KMS-11 (cell line): Measurements from ENCODE around the gene SLC9A9.

ENCODE experiments used
- H2AFZ ChIP-seq: fragments of 200-600 bp; sonication (generic); 2 replicates; pipeline ENCODE4 v1.6.1; 2016; ENCODE audit warnings: antibody characterized with exemption, mixed run types, low read depth
- H3K27ac ChIP-seq: fragments of 200-600 bp; sonication (generic); 2 replicates; pipeline ENCODE4 v1.6.1; 2016; ENCODE audit warnings: mild to moderate bottlenecking, mixed run types
- H3K27me3 ChIP-seq: fragments of 200-600 bp; sonication (generic); 2 replicates; pipeline ENCODE4 v1.6.1; 2017; ENCODE audit warnings: mild to moderate bottlenecking, low read depth, mixed run types, moderate library complexity; ENCODE audit not compliant: insufficient read depth
- H3K36me3 ChIP-seq: fragments of 200-600 bp; sonication (generic); 2 replicates; pipeline ENCODE4 v1.6.1; 2017; ENCODE audit warnings: mild to moderate bottlenecking, mixed run types; ENCODE audit not compliant: insufficient read depth
- H3K4me1 ChIP-seq: fragments of 200-600 bp; sonication (generic); 2 replicates; pipeline ENCODE4 v1.6.1; 2016; ENCODE audit warnings: mild to moderate bottlenecking, low read depth, mixed run types; ENCODE audit not compliant: poor library complexity, severe bottlenecking
- H3K4me2 ChIP-seq: fragments of 200-600 bp; sonication (generic); 2 replicates; pipeline ENCODE4 v1.7.0; 2016; ENCODE audit warnings: mild to moderate bottlenecking, mixed run types
- H3K4me3 ChIP-seq: fragments of 200-600 bp; sonication (generic); IDR thresholded peaks from 2 replicates; pipeline ENCODE4 v1.6.1; 2017; ENCODE audit warnings: low read depth, low read length, mixed read lengths; ENCODE audit not compliant: insufficient read depth
- H3K79me2 ChIP-seq: fragments of 200-600 bp; sonication (generic); 2 replicates; pipeline ENCODE4 v1.6.1; 2016; ENCODE audit warnings: low read depth, mixed run types; ENCODE audit not compliant: insufficient read depth
- H3K9ac ChIP-seq: fragments of 200-600 bp; sonication (generic); 2 replicates; pipeline ENCODE4 v1.6.1; 2016; ENCODE audit warnings: mild to moderate bottlenecking, mixed run types
- H4K20me1 ChIP-seq: fragments of 200-600 bp; sonication (generic); 2 replicates; pipeline ENCODE4 v1.6.1; 2016; ENCODE audit warnings: mild to moderate bottlenecking, mixed run types; ENCODE audit not compliant: insufficient read depth
- TF ChIP-seq, protein P1 (sequence below): fragments of 200-600 bp; sonication (generic); conservative IDR thresholded peaks from 2 replicates; pipeline ENCODE4 v1.6.1; 2017; ENCODE audit warnings: low read depth, mild to moderate bottlenecking, antibody characterized with exemption, low read length, moderate library complexity, mixed read lengths

SLC9A9 gene

DNA sequence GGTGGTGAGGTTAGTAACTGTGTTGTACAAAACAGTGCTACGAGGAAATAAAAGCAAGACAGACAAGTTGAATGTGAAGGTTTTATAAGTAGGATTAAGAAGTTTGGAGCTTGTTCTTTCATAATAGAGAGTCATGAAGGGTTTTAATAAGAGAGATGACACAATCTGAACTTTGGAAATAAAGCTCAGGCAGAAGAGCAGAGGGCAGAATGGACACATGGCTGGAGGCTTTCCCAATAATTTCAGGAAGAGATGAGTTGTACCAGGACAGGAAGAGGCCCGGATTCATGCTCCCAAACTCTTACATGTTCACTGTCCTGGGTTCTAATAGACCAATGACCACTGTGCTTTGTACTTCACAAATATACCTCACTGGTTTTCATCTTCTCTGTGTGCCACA, 194.8 kb downstream of the SLC9A9 start:
- TF ChIP-seq, protein P1, sequence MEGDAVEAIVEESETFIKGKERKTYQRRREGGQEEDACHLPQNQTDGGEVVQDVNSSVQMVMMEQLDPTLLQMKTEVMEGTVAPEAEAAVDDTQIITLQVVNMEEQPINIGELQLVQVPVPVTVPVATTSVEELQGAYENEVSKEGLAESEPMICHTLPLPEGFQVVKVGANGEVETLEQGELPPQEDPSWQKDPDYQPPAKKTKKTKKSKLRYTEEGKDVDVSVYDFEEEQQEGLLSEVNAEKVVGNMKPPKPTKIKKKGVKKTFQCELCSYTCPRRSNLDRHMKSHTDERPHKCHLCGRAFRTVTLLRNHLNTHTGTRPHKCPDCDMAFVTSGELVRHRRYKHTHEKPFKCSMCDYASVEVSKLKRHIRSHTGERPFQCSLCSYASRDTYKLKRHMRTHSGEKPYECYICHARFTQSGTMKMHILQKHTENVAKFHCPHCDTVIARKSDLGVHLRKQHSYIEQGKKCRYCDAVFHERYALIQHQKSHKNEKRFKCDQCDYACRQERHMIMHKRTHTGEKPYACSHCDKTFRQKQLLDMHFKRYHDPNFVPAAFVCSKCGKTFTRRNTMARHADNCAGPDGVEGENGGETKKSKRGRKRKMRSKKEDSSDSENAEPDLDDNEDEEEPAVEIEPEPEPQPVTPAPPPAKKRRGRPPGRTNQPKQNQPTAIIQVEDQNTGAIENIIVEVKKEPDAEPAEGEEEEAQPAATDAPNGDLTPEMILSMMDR: no peak
- no peak overlapping the region for H3K9ac ChIP-seq
- no peak overlapping the region for H3K4me3 ChIP-seq
- no peak overlapping the region for H2AFZ ChIP-seq
- no peaks in the 10 kb centered on the region for H3K79me2 ChIP-seq
- H3K36me3 ChIP-seq: no peaks in the 10 kb centered on the region
- no peak overlapping the region for H3K27ac ChIP-seq
- peaks cover 4% of the 10 kb centered on the region for H3K4me1 ChIP-seq
- no peak overlapping the region for H3K4me2 ChIP-seq
- H4K20me1 ChIP-seq: no peaks in the 10 kb centered on the region
- no peaks in the 10 kb centered on the region for H3K27me3 ChIP-seq

DNA sequence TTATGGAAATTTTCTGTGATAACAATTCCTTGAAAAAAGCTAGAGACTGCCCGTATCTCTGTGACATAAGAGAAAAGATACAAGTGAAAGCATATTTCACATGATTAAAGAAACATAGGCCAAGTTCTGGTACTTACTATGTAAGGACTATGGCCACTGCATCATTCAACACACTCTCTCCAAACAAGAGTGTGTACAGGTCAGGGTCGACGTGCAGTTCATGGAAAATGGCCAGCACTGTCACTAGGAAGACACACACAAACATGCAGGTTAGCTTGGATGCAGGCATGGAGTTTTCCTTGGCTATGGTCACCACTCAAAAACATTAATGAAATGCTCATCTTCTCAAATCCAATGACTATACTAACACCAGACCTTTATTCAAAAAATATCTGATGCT, 196.2 kb downstream of the SLC9A9 start:
- Histone ChIP-seq H3K4me1 (no peaks in the 10 kb centered on the region), H3K27me3 (no peaks in the 10 kb centered on the region), H3K4me2 (no peak overlapping the region), H3K4me3 (no peak overlapping the region), H3K79me2 (no peaks in the 10 kb centered on the region), H3K9ac (no peak overlapping the region), H4K20me1 (no peaks in the 10 kb centered on the region), H3K27ac (no peak overlapping the region), H2AFZ (no peak overlapping the region), H3K36me3 (no peaks in the 10 kb centered on the region)
- TF ChIP-seq, protein P1: no peak

DNA sequence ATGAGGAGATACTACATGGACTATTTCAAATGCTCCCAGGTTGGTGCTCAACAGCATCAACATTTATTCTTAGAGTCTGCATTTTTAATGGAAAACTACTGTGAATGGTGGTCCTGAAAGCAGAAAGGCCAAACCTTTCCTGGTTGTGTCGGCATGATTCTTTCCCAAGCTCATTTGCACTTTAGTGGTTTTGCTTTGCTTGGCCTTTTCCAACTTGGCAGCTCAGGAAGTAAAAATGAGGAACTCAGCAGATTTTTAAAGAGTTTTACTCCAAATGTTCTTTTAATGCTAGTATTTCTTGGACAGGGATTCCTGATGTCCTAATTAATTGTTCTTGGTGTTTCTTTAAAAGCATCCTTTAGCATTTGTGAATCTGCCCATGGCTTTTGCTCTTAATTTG, 197.4 kb downstream of the SLC9A9 start:
- TF ChIP-seq, protein P1: no peak
- H3K36me3 ChIP-seq: no peaks in the 10 kb centered on the region
- H3K27ac ChIP-seq: no peak overlapping the region
- no peaks in the 10 kb centered on the region for H3K79me2 ChIP-seq
- no peak overlapping the region for H3K9ac ChIP-seq
- no peaks in the 10 kb centered on the region for H4K20me1 ChIP-seq
- no peak overlapping the region for H3K4me2 ChIP-seq
- H3K4me3 ChIP-seq: no peak overlapping the region
- no peak overlapping the region for H2AFZ ChIP-seq
- H3K27me3 ChIP-seq: no peaks in the 10 kb centered on the region
- H3K4me1 ChIP-seq: no peaks in the 10 kb centered on the region

DNA sequence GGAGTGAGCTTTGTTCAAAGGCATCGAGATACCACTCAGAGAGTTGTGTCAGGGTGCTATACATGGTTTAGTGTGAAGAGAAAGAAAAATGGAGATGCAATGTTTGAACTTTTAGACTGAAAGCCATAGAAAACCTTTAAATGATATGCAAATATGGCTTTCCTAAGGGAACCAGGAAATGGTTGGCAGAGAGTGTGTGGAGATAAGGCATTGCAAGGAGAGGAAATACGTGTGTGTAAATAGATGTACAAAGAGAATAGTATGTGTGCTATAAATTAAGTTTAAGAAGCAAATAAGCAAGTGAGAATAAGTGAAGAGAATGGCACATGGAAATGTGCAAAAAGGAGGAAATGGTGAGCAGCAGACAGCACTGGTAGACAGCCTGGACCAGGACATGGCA, 198.1 kb downstream of the SLC9A9 start:
- TF ChIP-seq, protein P1: no peak
- no peaks in the 10 kb centered on the region for H3K27me3 ChIP-seq
- H3K27ac ChIP-seq: no peak overlapping the region
- H3K4me2 ChIP-seq: no peak overlapping the region
- H3K4me3 ChIP-seq: no peak overlapping the region
- no peaks in the 10 kb centered on the region for H3K4me1 ChIP-seq
- H3K36me3 ChIP-seq: no peaks in the 10 kb centered on the region
- no peaks in the 10 kb centered on the region for H3K79me2 ChIP-seq
- no peak overlapping the region for H2AFZ ChIP-seq
- H4K20me1 ChIP-seq: no peaks in the 10 kb centered on the region
- no peak overlapping the region for H3K9ac ChIP-seq
